Activated naive CD8-positive, alpha-beta T cell treated with anti-CD3 and anti-CD28 coated beads, Interleukin-2, amount 10 ng/mL, durations not matched to agents 7 days and 5 days (primary cell): ENCODE data around the gene VPS45. TPM values are rescaled to one million over a fixed set of nuclear protein-coding genes. Genes with fewer than 3 reads are reported as not detected.
"Not testable (repeated sequence)": the region's sequence is repeated elsewhere in the genome, so short reads cannot be mapped to it uniquely, and the experiment has no call there.

Source experiments
- ATAC-seq: fragments of 150-1000 bp; cut with Tn5 transposase; one replicate; pipeline ENCODE4 v1.10.0; 2021; ENCODE audit warnings: low read depth, moderate library complexity
- POLR2A ChIA-PET: fragments of 350-600 bp; sonication (Branson Sonifier 250); formaldehyde crosslinking; loops from one replicate; lab custom pipeline; 2021; ENCODE audit warnings: antibody characterized with exemption; lab: Charles Lee
- DNase-seq: peaks from one replicate; pipeline ENCODE4 v3.0.0; 2021
- H3K27ac Mint-ChIP-seq: one replicate; pipeline ENCODE4 v1.8.0; 2022; ENCODE audit warnings: mild to moderate bottlenecking, mixed read lengths
- H3K27me3 Mint-ChIP-seq: one replicate; pipeline ENCODE4 v1.8.0; 2022; ENCODE audit warnings: mild to moderate bottlenecking, moderate library complexity, mixed read lengths
- H3K36me3 Mint-ChIP-seq: one replicate; pipeline ENCODE4 v1.8.0; 2021; ENCODE audit warnings: mild to moderate bottlenecking, mixed read lengths
- H3K4me1 Mint-ChIP-seq: one replicate; pipeline ENCODE4 v1.8.0; 2021; ENCODE audit warnings: mixed read lengths
- H3K4me3 Mint-ChIP-seq: one replicate; pipeline ENCODE4 v1.8.0; 2022; ENCODE audit warnings: mild to moderate bottlenecking, moderate library complexity, mixed read lengths
- H3K9me3 Mint-ChIP-seq: one replicate; pipeline ENCODE4 v1.8.0; 2021; ENCODE audit warnings: mixed read lengths
- total RNA-seq, 2 experiments: library from RNA; stranded (reverse); gene quantifications; one replicate each; pipeline ENCODE4 v1.2.3, GENCODE V29; 2021

VPS45 gene
- total RNA-seq, 2 experiments from 2014 or later = 41.1 to 42.6 TPM

DNA sequence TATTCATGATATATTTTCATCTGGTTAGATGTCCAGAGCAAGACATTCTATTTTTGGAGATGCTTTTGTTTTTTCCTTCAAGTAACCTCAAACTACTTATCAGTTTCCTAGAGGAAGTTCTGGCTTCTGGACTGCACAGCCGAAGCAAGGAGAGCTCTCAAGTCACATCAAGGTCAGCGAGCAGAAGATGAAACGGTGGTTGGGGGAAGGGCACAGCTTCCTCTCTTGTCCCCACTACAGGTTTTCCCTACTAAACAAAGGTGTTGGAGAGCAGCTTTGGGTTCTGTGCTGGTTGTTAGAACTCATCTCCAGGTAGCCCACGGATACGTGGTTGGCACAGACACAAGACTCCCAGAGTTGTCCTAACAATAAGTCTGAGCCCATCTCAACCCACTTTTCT, 77.0 kb downstream of the VPS45 start:
- H3K9me3 Mint-ChIP-seq = no peaks in the 10 kb centered on the region
- H3K4me1 Mint-ChIP-seq = peaks cover 40% of the 10 kb centered on the region
- H3K27me3 Mint-ChIP-seq = peaks cover 4% of the 10 kb centered on the region
- ATAC-seq (no peak), DNase-seq (no peak)
- H3K36me3 Mint-ChIP-seq = peaks cover 17% of the 10 kb centered on the region
- H3K4me3 Mint-ChIP-seq = no peak overlapping the region
- H3K27ac Mint-ChIP-seq = no peak overlapping the region
- POLR2A ChIA-PET = interaction anchor here (2.8 kb wide), 1 partner anchor 17 kb away, joined by 12 read pairs; no protein-coding TSS in a partner anchor

DNA sequence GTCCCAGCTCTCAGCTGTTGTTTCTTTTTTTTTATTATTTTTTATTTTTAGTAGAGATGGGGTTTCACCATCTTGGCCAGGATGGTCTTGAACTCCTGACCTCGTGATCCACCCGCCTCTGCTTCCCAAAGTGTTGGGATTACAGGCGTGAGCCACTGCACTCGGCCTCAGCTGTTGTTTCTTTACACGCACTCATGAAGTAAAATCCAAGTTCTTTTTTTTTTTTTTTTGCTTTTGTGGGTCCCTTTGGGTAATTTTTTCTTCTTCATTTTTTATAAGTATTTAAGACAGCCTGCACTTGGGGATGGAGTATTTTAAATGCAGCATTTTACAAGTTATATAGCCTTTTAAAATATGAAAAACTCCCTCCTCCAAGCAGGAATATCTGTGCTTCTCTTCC, 78.4 kb downstream of the VPS45 start:
- peaks cover 41% of the 10 kb centered on the region for H3K4me1 Mint-ChIP-seq
- H3K27me3 Mint-ChIP-seq, H3K27ac Mint-ChIP-seq, H3K4me3 Mint-ChIP-seq, ATAC-seq, DNase-seq, H3K9me3 Mint-ChIP-seq: not testable (repeated sequence)
- POLR2A ChIA-PET = interaction anchor here (0.6 to 2.8 kb wide), 4 partner anchors 15 to 259 kb away, joined by 3 to 12 read pairs (median 4); a partner anchor contains a TSS
- peaks cover 18% of the 10 kb centered on the region for H3K36me3 Mint-ChIP-seq

DNA sequence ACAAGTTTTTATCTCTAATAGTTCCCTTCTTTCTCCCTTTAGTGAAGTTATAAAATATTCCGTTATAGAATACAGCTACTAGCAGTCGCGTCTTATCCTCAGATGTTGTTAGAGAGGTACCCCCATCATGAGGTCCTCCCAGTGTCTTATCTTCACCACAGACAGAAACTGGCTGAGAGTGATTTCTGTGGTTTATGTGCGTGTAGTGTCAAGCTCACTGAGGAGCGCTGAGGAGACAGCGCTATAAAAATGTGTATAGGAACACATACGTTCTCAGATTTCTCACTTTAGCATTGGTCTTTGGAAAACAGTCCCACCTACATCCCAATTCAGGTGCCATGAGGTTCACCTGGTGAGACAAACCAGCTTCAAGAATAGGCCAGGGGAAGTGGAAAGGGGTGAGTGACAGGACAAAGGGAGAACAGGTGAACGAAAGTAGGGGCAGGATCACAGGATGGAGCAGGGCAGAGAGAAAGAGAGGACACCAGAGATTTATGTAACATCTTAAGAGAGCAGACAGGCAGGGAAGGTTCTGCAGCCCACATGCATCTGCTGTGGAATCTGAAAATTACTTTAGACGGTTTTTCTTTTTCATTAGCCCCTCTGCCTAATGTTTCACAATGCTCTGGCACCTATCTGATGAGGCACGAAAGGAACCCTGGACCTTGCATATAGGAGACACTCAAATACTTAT, 79.4 kb downstream of the VPS45 start:
- H3K4me1 Mint-ChIP-seq = peaks cover 51% of the 10 kb centered on the region
- peak overlapping the region; percentile 44 for H3K4me3 Mint-ChIP-seq
- POLR2A ChIA-PET = interaction anchor here (1.0 to 2.8 kb wide), 5 partner anchors 9 to 260 kb away, joined by 3 to 12 read pairs (median 4); a partner anchor contains a TSS
- H3K9me3 Mint-ChIP-seq = no peaks in the 10 kb centered on the region
- ATAC-seq = no peak
- H3K27me3 Mint-ChIP-seq = peaks cover 4% of the 10 kb centered on the region
- H3K27ac Mint-ChIP-seq = no peak overlapping the region
- no peak for DNase-seq
- H3K36me3 Mint-ChIP-seq = peaks cover 25% of the 10 kb centered on the region

- DNase-seq (no peak), ATAC-seq (no peak)
- peak overlapping the region; percentile 84 for H3K27ac Mint-ChIP-seq
- H3K36me3 Mint-ChIP-seq = peaks cover 36% of the 10 kb centered on the region
- H3K27me3 Mint-ChIP-seq = peaks cover 4% of the 10 kb centered on the region
- H3K9me3 Mint-ChIP-seq = no peaks in the 10 kb centered on the region
- POLR2A ChIA-PET = interaction anchor here (1.2 to 6.3 kb wide), 9 partner anchors 12 to 262 kb away, joined by 4 to 54 read pairs (median 13); a partner anchor contains a TSS
- peak overlapping the region; percentile 93 for H3K4me3 Mint-ChIP-seq
- peaks cover 66% of the 10 kb centered on the region for H3K4me1 Mint-ChIP-seq
These were observed 81.3 kb downstream of the VPS45 start for GRCh38 chr1:150148837-150149270.

GRCh38 chr1:150149271-150150132, 81.9 kb downstream of the VPS45 start, which contains the start of gene PLEKHO1:
Gene PLEKHO1, plus strand, starts transcription at chr1:150149916. Its CDS starts 342 bp downstream, at chr1:150150258.
- H3K4me1 Mint-ChIP-seq = peaks cover 68% of the 10 kb centered on the region
- DNase-seq = peak; percentile 78
- H3K27me3 Mint-ChIP-seq = peaks cover 4% of the 10 kb centered on the region
- peaks cover 42% of the 10 kb centered on the region for H3K36me3 Mint-ChIP-seq
- POLR2A ChIA-PET = interaction anchor here (0.6 to 6.3 kb wide), 23 partner anchors 8 to 306 kb away, joined by 3 to 54 read pairs (median 4); a partner anchor contains a TSS
- peak; percentile 66 for ATAC-seq
- H3K27ac Mint-ChIP-seq = peak within 1 kb of the TSS; percentile 96
- peak within 1 kb of the TSS; percentile 95 for H3K4me3 Mint-ChIP-seq
- no peaks in the 10 kb centered on the region for H3K9me3 Mint-ChIP-seq

DNA sequence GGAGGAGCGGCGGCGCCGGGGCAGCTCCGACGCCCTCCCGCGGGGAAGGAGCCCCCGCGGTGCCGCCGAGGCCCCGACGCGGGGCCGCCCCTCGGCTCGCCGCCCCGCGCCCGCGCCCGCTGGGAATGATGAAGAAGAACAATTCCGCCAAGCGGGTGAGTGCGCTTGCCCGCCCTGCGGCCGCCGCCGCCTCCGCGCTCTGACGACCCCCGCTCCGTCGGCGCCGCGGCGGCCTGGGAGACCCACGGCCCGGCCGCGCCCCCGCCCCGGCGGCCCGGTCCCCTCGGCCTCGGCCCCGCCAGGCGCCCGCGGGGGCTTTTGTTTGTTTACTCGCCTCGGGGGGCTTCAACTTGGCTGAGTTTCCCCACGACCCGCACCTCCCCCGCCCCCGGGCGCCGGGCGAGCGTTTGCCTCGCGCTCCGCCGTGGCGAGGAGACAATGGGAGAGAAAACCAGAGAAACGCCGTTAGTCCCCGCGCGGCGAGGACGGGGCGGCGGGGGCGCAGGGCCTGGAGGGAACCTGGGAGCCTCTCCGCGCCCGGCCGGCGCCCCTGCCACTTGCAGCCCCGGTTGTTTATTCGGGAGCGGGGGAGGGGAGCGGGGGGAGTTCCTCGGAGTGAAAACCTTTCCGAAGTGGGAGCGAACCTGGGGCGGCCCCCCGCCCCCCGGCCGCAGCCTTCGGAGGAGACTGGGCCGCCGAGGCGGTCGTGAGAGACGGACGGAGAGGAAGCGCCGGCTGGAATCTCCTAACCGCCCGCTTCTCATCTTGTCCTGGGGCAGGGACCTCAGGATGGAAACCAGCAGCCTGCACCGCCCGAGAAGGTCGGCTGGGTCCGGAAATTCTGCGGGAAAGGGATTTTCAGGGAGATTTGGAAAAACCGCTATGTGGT, 82.8 kb downstream of the VPS45 start:
- no peaks in the 10 kb centered on the region for H3K9me3 Mint-ChIP-seq
- peaks cover 68% of the 10 kb centered on the region for H3K4me1 Mint-ChIP-seq
- H3K27ac Mint-ChIP-seq = peak overlapping the region; percentile 96
- peak overlapping the region; percentile 95 for H3K4me3 Mint-ChIP-seq
- no peak for ATAC-seq
- peaks cover 4% of the 10 kb centered on the region for H3K27me3 Mint-ChIP-seq
- peaks cover 48% of the 10 kb centered on the region for H3K36me3 Mint-ChIP-seq
- POLR2A ChIA-PET = interaction anchor here (0.6 to 6.3 kb wide), 24 partner anchors 8 to 307 kb away, joined by 3 to 54 read pairs (median 4); a partner anchor contains a TSS
- no peak for DNase-seq

DNA sequence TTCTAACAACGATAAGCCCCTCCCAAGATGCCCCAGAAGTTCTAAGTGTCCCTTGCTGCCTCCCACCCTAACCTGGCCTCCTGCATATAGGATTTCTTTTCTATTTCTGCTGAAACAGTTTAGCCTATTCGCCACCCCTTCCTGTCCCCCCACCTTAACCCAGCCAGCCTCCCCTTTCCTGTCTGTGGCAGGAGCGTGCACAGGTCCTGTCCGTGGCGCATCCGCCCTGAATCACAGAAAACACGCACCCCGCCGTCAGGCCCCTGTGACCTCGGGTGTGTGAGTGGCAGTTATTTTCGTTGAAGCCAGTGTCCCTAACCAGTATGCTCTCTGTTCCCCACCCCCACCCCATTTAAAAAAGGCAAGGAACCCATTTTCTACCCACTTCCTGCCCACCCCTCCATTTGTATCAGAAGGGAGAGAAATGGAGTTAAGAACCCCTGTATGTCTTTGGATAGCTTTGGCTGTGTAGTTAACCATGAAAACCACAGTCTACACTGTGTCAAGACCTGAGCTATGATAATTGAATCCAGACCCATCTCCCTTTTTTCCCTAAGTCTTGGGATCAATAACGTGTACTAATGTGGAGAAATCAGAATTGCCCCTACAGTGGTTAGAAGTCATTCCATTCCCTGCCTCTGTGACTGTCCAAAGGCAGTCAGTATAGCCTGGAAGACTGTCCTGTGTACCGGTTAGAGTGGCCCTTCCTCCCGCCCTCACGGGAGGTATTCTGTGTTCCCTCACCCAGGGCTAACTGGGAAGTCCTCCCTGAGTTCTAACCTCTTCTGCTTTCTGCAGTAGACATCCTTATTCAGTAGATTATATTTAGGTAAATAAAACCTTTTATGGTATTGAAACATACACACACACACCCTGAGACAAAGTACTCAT, 84.0 kb downstream of the VPS45 start:
- DNase-seq (peak; percentile 78), ATAC-seq (peak; percentile 76)
- peaks cover 59% of the 10 kb centered on the region for H3K36me3 Mint-ChIP-seq
- peaks cover 74% of the 10 kb centered on the region for H3K4me1 Mint-ChIP-seq
- no peaks in the 10 kb centered on the region for H3K9me3 Mint-ChIP-seq
- peak overlapping the region; percentile 95 for H3K4me3 Mint-ChIP-seq
- POLR2A ChIA-PET = interaction anchor here (0.6 to 6.3 kb wide), 23 partner anchors 10 to 308 kb away, joined by 3 to 54 read pairs (median 5); partner anchors contain the start of gene ANP32E
- H3K27ac Mint-ChIP-seq = peak overlapping the region; percentile 96
- H3K27me3 Mint-ChIP-seq = peaks cover 4% of the 10 kb centered on the region

DNA sequence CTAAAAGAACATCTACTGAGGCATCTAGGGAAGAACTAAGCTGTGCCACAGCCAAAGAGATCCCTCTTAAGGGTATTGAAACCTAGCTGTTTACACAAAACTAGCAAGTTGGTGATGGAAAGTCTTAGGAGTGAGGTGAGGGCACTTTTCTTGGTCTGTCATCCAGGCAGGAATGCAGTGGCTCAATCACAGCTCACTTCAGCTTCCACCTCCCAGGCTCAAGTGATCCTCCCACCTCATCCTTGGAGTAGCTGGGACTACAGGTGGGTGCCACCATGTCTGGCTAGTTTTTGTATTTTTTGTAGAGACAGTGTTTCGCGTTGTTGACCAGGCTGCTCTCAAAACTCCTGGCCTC, 84.6 kb downstream of the VPS45 start:
- peaks cover 62% of the 10 kb centered on the region for H3K36me3 Mint-ChIP-seq
- POLR2A ChIA-PET = interaction anchor here (0.6 to 6.3 kb wide), 16 partner anchors 9 to 268 kb away, joined by 3 to 54 read pairs (median 3); partner anchors contain the start of gene ANP32E

DNA sequence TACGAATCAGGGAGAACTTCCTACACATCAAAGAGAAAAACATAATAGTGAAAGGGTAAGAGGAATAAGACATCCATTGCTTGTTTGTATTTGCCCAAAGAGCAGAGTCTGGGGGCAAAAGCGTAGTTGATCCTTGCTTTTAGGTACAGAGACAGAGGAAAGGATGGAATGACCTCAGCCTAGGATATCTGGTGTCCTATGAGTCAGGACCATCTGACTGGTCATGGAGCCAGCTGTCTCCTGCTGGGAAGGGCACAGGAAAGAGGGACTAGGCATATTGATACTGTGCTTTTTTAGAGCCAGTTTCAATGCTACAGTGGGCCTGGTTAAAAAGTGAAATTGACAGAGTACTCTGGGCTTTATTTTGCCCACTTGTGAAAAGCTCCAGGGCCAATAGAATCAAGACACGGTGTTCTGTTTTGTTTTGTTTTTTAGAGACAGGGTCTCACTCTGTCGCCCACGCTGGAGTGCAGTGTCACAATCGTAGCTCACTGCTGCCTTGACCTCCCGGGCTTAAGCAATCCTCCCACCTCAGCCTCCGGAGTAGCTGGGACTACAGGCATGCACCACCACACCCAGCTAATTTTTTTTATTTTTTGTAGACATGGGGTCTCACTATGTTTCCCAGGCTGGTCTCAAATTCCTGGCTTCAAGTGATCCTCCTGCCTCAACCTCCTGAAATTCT, 85.3 kb downstream of the VPS45 start:
- no peak for DNase-seq
- no peaks in the 10 kb centered on the region for H3K27me3 Mint-ChIP-seq
- peaks cover 69% of the 10 kb centered on the region for H3K4me1 Mint-ChIP-seq
- H3K4me3 Mint-ChIP-seq = peak overlapping the region; percentile 69
- POLR2A ChIA-PET = interaction anchor here (1.2 to 6.3 kb wide), 3 partner anchors 8 to 38 kb away, joined by 3 to 54 read pairs (median 5); no protein-coding TSS in a partner anchor
- H3K9me3 Mint-ChIP-seq = no peaks in the 10 kb centered on the region
- ATAC-seq = no peak
- peak overlapping the region; percentile 76 for H3K27ac Mint-ChIP-seq
- peaks cover 64% of the 10 kb centered on the region for H3K36me3 Mint-ChIP-seq

More for the DNA sequence above, 84.6 kb downstream of the VPS45 start:
- Mint-ChIP-seq H3K27me3 (peaks cover 4% of the 10 kb centered on the region), H3K27ac (peak overlapping the region; percentile 96), H3K9me3 (no peaks in the 10 kb centered on the region), H3K4me1 (peaks cover 70% of the 10 kb centered on the region), H3K4me3 (peak overlapping the region; percentile 95)
- DNase-seq (no peak), ATAC-seq (no peak)

GRCh38 chr1:150154143-150154542, 86.6 kb downstream of the VPS45 start:
- H3K9me3 Mint-ChIP-seq = no peaks in the 10 kb centered on the region
- no peak for ATAC-seq
- DNase-seq = no peak
- POLR2A ChIA-PET = interaction anchor here (6.3 kb wide), 1 partner anchor 7 kb away, joined by 54 read pairs; no protein-coding TSS in a partner anchor
- no peaks in the 10 kb centered on the region for H3K27me3 Mint-ChIP-seq
- H3K27ac Mint-ChIP-seq = peak overlapping the region; percentile 49
- H3K4me1 Mint-ChIP-seq = peaks cover 62% of the 10 kb centered on the region
- peaks cover 69% of the 10 kb centered on the region for H3K36me3 Mint-ChIP-seq
- H3K4me3 Mint-ChIP-seq = peak overlapping the region; percentile 20
